Measurements from ENCODE around the gene DHX38.

Gene DHX38

DNA sequence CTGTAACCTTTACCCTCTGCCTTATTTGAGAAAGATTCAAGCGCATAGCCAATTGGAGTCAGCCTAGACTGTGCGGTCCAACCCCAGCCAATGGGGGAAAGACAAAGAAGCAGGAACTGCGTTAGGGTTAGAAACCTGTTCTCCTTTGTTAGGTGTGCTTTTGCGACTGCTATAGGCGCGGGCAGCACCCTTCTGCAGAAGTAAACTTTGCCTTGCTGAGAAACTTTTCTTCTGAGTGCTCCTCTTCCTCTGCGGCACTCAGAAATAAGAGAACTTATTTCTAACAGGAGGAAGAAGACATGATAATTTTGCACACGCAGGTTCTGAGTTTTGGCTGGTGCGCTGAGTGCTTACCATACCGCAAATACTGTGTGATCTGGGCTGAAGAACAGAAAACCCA is 9.2 kb upstream of the DHX38 start:
- DNase-seq (ENCODE audit: low spot score): no peak

DNA sequence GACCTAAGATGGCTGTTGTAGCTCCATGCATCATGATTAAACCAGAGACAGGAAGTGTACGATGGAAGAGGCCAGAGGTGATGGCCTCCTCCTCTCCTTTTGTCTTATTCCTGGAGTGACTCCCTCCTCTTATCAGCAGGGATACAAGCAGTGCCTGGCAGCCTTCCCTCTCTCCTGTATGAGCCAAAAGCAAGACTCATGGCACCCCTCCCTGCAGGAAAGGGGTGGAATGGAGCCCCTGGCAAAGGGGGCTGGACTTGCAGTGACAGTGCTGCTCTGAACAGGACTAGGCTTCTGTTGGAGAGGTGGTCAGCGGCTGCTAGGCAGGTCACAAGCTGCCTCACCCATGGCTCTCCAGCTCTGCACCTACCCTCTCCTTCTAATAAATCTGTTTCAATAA is 8.6 kb upstream of the DHX38 start:
- DNase-seq (ENCODE audit: low spot score): no peak

DNA sequence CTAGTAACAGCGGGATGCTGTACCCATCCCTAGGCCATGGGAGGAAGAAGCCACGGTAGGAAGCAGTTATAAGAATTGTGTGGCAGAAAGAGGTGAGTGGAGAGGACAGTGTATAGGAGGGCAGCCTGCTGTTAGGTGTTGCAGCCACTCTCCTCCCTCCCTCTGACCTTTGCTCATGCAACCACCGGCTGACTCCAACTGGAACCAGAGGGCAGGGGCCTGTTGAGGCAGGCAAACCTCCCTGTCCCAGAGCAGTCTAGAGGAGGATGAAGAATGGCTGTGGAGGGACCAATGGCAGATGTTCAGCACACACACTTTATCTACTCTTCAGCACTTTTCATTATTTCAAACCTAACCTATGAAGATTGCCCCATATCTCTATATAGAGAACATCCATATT is 2.4 kb upstream of the DHX38 start:
- DNase-seq (ENCODE audit: low spot score): no peak

DNA sequence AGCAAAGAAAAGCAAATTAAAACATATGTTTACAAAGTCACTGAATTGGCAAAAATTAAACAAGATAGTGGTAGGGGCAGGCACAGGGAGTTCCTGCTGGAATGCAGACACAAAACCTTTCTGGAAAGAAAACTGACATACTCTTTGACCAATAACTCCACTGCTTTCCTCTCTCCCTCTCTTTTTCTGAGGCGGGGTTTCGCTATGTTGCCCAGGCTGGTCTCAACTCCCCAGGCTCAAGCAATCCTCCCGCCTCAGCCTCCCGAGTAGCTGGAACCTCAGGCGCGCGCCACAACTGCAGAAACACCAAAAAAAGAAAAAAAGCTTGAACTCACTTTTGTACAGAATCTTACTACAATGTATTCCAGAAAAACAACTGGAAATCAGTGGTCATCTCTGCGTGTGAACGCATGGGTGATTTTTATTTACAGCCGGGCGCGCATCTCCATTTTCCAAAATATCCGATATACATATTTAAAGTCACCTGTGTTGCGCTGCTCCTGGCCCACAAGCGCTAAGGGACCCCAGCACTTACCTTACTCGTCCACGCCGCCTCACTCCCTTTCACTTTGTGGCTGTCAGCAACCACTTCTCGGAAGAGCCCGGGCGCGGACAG is 707 bp upstream of the DHX38 start:
- DNase-seq (ENCODE audit: low spot score): no peak

DNA sequence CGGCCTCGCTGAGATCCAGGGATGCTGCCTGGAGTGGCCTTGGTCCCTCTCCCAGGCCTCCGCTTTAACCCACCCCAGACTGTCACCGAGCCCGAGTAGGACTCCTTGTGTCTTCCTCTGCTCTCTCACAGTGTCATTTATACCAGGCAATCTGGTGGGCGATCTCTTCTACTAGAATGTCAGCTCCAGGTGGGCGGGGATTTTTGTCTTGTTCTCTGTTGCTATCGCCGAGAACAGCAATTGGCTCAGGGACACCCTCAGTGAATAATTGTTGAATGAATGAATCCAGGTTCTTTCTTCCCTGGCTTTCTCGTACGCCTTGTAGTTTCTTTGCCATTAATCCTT is 591 bp downstream of the DHX38 start:
- DNase-seq (ENCODE audit: low spot score): peak; percentile 26

DNA sequence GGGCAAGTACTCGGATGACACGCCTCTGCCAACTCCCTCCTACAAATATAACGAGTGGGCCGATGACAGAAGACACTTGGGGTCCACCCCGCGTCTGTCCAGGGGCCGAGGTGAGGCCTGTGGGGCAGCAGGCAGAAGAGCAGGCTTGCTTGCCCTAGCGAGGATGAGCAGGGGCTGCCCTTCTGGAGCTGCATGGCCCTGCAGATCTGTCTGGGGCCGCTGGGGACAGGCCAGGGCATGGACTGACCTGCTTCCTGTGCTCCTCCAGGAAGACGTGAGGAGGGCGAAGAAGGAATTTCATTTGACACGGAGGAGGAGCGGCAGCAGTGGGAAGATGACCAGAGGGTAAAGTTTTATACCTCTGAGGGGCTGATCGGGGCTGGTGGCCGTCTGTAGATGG is 5.3 kb downstream of the DHX38 start:
- DNase-seq (ENCODE audit: low spot score): no peak

DNA sequence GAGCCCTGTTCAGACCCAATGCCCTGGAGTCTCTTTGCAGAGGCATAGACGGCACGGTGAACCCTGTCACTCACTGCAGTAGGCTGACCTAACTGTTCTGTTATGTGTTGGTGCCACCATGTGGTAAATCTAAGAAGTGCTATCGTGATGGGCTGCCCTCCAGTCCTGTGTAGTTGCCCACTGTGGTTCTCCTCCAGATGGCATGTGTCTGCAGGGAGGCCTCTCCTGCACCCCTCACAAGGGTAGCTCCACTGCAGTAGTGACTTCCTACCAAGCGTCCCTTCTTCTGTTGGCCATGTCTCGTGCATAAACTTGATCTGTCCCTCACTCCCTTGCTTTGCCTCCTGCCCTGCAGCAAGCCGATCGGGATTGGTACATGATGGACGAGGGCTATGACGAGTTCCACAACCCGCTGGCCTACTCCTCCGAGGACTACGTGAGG is 5.8 kb downstream of the DHX38 start:
- DNase-seq (ENCODE audit: low spot score): peak; percentile 77

DNA sequence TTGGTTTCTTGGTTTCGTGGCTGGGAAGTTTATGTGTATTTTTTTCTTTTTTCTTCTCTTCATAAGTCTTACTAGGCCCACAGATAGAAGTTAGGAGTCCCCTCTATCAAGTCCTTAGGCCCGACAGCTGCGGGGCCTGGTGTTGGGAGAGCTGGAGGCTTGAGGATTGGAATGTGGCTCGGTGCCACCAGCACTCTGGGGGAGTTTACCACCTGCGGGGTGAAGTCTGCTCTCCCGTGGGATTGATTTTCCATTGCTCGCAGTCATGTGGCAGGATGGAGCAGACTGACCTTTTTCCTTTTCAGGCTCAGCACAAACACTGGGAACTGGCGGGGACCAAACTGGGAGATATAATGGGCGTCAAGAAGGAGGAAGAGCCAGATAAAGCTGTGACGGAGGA is 7.5 kb downstream of the DHX38 start:
- no peak for DNase-seq (ENCODE audit: low spot score)

DNA sequence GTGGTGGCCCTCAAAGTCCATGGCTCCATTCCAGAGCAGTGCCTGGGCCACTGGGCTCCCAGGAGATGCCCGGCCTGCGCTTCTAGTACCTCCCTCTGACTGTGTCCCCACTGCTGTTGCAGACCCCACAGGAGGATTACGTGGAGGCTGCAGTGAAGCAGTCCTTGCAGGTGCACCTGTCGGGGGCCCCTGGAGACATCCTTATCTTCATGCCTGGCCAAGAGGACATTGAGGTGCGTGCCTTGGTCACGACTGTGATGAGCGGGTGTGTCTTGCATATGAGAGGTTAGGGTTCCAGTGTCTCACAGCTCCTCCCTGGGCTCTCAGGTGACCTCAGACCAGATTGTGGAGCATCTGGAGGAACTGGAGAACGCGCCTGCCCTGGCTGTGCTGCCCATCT is 11.3 kb downstream of the DHX38 start:
- no peak for DNase-seq (ENCODE audit: low spot score)

DNA sequence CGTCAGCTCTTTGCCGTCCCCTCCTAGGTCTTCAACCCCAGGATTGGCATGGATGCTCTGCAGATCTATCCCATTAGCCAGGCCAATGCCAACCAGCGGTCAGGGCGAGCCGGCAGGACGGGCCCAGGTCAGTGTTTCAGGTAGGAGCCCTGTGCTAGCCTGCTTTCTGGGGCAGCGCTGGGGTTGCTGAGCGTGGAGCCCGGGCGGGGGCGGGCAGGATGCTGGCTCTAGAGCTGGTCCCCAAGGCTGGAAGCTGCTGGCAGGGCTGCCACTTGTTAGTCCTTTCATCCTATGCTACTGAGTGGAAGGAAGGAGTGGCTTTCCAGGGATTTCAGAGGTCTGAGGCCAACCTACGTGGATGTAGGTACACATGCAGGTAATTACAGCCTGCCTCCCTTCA is 12.3 kb downstream of the DHX38 start:
- DNase-seq (ENCODE audit: low spot score): no peak

DNA sequence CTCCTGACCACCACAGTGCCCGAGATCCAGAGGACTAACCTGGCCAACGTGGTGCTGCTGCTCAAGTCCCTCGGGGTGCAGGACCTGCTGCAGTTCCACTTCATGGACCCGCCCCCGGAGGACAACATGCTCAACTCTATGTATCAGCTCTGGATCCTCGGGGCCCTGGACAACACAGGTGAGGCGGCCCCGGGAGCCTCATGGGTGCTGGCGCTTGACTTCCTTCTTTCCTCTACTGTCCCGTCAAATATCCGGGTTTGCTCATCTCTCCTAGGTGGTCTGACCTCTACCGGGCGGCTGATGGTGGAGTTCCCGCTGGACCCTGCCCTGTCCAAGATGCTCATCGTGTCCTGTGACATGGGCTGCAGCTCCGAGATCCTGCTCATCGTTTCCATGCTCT is 13.7 kb downstream of the DHX38 start:
- no peak for DNase-seq (ENCODE audit: low spot score)

DNA sequence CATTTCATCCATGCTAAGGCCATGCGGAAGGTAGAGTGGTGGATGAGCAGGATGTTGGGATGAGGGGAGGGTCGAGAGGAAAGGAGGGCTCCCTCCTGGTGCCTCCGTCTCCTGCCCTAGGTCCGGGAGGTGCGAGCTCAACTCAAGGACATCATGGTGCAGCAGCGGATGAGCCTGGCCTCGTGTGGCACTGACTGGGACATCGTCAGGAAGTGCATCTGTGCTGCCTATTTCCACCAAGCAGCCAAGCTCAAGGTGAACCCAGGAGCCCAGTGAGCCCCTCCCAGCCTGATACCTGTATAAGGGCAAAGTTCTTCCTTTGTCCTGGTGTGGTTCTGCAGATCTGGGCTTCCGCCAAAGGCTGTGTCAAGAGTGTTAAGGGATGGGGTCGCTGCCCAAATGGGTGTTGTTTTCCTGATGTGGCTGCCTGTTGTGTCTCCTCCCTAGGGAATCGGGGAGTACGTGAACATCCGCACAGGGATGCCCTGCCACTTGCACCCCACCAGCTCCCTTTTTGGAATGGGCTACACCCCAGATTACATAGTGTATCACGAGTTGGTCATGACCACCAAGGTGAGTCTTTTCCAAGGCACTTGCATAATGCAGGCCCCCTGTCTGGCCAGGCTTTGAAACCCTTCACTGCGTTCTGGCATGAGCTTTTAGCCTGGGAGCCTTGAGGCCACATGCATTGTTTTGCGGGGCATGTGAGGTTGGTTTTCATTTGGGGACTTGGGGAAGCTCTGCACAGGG is 14.9 kb downstream of the DHX38 start:
- DNase-seq (ENCODE audit: low spot score): no peak

DNA sequence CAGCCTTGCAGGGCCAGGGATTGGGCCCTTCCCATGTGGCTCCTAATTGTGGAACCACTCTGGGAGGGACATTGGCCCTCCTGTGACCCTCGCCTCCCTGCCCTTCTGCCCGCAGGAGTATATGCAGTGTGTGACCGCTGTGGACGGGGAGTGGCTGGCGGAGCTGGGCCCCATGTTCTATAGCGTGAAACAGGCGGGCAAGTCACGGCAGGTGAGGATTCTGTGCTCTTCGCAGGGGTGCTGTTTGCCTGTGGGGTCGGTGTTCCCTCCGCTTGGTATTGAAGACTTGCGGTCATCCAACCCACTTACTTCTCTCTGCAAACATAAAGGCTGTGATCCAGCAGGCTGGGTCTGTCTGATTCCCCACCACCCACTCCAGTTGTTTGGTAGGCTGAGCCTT is 15.7 kb downstream of the DHX38 start:
- DNase-seq (ENCODE audit: low spot score): no peak

DNA sequence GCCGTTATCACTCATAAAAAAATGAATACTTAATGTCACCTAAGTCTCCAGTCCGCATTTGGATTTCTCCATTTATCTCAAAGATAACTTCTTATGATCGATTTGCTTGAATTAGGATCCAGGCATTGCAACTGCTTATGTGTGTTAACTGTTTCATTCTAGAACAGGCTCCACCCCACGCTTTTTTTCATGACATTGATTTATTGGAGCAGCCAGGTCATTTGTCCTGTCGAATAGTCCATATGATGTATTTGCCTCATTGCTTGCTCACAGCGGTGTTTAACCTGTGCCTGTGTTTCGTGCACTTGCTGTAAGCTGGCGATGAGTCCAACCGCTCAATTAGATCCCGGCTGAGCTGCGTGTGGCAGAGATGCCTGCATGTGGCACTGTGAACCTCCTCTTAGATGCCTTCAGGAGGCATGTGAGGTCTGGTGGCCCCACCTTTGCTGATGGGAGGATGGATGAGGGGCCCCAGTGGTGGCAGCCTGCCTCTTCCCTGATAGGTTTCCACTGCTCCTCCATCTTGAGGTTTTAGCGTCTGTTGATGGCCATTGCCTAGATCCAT is 16.4 kb downstream of the DHX38 start:
- no peak for DNase-seq (ENCODE audit: low spot score)

DNA sequence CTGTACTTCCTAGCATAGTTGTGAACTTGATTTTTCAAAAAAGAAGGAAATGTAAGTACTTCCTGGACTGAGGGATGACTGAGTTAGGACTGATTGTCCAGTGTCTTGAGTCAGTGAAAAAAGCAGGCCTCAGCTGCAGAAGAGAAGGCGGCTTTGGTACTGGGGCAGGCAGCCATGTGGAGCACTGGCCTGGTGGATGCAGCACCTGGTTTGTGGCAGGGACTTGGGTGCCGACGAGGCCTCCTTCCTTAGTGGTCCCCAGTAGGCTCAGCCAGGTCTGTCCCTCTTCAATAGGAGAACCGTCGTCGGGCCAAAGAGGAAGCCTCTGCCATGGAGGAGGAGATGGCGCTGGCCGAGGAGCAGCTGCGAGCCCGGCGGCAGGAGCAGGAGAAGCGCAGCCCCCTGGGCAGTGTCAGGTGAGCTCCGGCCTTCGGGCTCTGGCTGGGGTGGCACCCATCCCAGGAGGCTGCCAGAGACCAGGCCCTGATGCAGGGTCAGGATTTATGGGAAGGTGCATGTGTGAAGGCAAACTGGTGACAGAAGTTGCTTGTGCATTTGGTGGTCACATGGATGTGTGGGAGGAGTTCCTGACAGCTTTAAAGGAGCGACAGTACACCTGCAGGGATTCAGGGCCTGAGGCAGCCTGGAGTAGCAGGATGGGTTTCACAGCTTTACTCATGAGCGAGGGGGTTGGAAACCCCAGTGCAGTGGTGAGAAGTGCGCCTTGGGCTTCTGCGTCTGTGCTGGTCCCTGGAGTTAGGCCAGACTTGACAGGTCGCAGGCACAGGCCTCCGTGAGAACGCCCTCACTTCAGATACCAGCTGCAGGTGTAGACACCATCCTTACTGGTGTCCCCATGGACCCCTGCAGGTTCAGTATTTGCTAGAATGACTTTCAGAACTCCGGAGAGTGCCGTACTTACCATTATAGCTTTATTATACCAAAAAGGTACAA is 17.3 kb downstream of the DHX38 start:
- no peak for DNase-seq (ENCODE audit: low spot score)

DNA sequence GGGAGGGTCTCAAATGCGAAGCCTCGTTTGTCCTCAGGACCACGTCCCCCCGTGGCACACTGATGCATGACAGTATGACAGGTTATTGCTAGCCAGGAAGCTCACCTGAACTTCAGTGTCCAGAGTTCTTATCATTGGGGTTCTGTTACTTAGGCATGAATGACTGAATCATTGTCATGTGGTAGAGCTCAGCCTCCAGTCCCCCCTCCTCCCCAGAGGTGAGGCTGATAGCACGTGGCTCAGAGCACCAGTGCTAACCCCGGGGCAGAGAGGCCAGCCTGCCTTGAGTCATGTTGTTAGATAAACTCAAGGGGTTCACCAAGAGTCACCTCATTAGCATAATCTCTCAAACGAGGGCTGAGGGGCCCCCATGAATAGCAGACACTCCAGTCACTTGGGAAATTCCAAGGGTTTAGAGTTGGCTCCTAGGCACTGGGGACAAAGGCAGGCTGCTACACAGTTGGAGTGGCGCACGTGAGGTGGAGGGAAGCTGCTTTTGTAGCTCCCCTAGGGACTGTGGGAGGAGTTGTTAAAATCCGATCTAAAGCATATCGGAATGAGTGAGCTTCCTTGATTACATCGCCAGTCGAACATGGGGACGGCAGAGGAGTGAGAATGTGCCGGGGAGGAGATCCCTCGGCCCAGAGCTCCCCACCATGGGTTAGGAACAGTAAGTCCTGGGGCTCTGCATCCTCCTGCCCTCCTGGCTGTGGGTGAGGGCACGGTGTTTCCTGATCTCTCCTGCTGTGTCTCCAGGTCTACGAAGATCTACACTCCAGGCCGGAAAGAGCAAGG is 18.2 kb downstream of the DHX38 start:
- DNase-seq (ENCODE audit: low spot score): no peak

DNA sequence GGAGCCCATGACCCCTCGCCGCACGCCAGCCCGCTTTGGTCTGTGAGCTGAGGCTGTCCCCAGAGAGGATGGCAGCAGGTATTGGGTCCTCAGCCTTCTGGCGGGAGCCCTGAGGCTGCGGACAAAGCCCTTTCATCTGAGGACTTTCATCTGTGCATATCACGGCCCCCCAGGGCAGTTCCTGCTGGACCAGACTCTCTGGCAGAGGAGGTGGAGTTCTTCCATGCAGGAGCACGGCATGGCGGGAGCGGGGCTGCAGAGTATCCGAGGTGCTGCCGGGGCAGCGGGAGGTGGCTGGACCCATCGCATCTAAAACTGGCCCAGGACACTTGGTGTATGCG is 18.8 kb downstream of the DHX38 start:
- no peak for DNase-seq (ENCODE audit: low spot score)

DNA sequence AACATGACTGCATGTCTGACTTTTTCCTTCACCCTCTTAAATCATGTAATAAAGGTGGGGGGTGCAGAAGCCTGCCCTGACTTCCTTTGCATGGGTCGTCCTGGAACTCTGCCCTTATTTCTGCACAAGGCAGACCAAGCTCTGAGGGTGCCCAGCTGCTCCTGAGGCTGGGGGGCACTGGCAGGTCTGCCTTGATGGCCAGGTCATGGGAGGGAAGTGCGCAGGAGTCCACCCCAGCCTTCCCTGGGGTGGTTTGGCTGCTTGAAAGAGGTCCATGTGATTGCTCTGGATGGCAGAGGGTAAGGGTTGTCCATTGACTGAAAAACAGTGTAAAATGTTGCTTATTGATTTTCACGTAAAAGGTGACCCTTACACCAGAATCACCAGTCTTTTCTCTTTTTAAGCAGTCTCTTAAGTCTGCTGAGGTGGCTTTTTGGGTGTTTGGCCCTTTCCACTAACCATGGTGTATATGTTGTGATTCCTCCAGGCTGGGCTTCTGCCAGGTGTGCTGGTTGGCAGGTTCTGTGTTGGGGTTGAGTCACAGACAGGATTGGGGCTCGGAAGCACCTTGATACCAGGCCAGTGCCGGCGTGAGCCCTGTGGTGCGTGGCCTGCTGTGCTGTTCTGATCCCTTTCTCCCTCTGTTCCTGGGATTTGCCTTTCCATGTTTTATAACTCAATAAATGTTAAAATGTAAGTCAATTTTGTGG is 19.4 kb downstream of the DHX38 start:
- no peak for DNase-seq (ENCODE audit: low spot score)

DNA sequence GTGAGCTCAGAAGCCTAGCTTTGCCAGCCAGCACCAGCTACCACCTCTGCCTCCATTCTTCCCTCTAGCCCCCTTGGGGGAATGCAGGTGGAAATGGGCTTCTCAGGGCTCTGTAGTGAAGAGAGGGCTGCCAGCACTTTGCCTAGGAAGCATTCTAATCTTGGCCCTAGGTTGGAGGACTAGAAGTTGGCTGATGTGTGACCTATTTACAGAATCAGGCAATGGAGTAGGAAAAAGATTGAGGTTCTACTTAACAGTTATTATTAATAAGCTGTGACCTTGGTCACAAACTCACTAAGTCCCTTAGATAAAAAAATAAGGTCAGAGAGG is 19.9 kb downstream of the DHX38 start:
- no peak for DNase-seq (ENCODE audit: low spot score)

DNA sequence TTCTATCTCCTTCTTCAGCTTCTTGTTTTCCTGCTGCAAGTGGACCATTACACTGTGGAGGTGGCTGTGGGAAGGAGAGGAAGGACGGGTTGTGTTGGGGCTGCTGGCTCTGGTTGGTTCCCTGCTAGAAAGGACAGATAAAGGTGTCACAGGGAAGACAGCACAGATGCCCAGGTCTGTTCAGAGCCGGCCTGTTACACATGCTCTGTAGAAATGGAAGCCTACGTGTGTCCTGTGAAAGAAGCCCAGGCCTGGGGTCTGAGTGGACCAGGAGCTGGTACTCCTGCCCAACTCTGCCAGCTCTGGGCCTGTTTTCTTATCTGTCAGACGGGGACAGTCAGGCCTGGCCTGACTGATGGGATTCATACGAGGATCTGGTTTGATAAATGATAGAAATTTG is 26.4 kb downstream of the DHX38 start:
- DNase-seq (ENCODE audit: low spot score): no peak

DNA sequence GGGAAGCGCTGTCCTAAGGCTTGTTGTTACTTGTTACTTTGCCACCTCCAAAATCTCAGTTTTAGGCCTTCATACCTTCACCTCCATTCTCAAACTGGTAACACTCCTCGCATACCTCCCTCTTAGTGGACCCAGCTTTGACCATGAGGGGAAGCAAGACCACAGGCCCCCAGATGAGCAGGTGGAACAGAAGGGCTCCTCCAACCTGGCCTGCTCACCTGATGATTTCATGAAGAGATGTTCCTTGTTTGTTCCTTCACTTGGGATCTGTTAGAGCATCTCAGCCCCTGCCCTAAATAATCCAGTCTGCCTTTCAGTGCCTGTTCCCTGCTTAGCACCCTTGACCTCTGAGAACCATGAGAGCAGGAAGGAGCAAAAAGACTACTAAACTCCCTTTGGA is 28.7 kb downstream of the DHX38 start:
- no peak for DNase-seq (ENCODE audit: low spot score)

DNA sequence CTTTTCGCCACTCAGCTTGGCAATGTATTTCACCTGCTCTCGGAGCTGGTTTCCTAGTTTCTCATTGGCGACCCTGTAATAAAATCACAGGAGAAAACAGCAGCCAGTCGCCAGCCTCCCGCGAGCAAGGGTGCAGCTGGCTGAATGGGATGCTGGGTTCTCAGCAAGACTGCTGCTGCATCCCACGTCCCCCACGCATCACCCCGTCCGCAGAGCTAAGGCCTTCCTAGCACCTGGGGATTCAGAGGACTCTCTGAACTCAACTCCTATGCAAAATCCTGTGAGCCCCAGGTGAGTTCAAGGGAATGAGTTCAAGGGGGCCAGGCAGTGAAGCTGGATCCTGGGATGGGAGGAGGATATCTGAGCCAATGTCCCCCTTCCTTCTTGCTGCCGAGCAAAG is 29.3 kb downstream of the DHX38 start:
- DNase-seq (ENCODE audit: low spot score): no peak

All from hematopoietic multipotent progenitor cell treated with erythropoietin and hydrocortisone succinate and interleukin-3 and kit ligand, for 17 days (in vitro differentiated cells).